ENCODE data around the gene CSPG4. TPM values are rescaled to one million over a fixed set of nuclear protein-coding genes. Genes with fewer than 3 reads are reported as not detected.

Gene CSPG4
- total and polyA plus RNA-seq, 10 of the 15 experiments (the other 5 are each of a cell fraction or from before 2014, with no cell fraction given), result 0.02 to 2.2 (median 0.76) TPM

- no peak for TF ChIP-seq EP300 (IDR thresholded peaks at IDR 0.05; ENCODE audit: borderline replicate concordance in 1 of 2, control insufficient read depth in 1 of 2, low read depth in 2 of 2, low read length in 2 of 2)
- no peak for TF ChIP-seq NFYB (IDR thresholded peaks at IDR 0.05; ENCODE audit: insufficient read depth, low read depth, low read length)
Observed at GRCh38 chr15:75695634-75696310, 16.9 kb downstream of the CSPG4 start (continued).

DNA sequence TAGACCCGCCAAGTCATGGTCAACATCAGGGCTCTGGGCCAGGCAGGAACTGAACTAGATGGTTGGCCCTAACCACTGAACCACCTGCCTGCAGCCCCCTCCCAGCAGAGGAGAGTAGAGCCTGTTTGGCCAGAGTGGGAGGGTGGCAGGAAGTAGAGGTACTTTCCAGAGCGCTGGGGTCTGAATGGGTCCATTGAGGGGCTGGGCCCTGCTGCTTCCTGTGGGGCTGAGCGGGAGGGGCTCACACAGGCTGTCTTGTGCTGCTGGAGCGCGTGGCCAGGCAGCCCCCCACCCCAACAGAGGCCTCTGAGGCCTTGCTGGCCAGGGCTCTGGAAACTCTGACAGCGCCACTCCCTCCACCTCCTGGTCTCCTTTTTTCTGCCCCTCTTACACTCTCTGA is 17.4 kb downstream of the CSPG4 start:
- in situ Hi-C loops (cut with MboI), result no loop called here
- CTCF ChIA-PET, result interaction anchor here (0.8 to 1.7 kb wide), 3 partner anchors 9 to 107 kb away, joined by 4 to 12 read pairs (median 6); no protein-coding TSS in a partner anchor
- H3K4me1 ChIP-seq (ENCODE audit: control insufficient read depth, insufficient read depth, low read length), result peaks cover 43% of the 10 kb centered on the region
- TF ChIP-seq PAX5 (IDR thresholded peaks at IDR 0.05; ENCODE audit: borderline replicate concordance, low read depth, low read length) (peak; percentile 36; the same call in 1 of the 2 replicates), SREBF2 (IDR thresholded peaks at IDR 0.05; ENCODE audit: low read length) (no peak), CREM (IDR thresholded peaks at IDR 0.05; ENCODE audit: low read depth) (0 out of 2 replicates have a peak, but pooled peaks have one; percentile 12), PML (IDR thresholded peaks at IDR 0.05; ENCODE audit: low read length) (no peak), POU2F2 (IDR thresholded peaks at IDR 0.05; ENCODE audit: borderline replicate concordance, low read depth, low read length) (0 out of 3 replicates have a peak, but pooled peaks have one; percentile 12), BACH1 (IDR thresholded peaks at IDR 0.05; ENCODE audit: borderline replicate concordance) (no peak), NFIC (IDR thresholded peaks at IDR 0.05; ENCODE audit: low read depth, low read length) (no peak), SKIL (IDR thresholded peaks at IDR 0.05; ENCODE audit: low read depth, poor library complexity, severe bottlenecking) (no peak), NR2F1 (conservative IDR thresholded peaks at IDR 0.05) (no peak), IKZF2 (IDR thresholded peaks at IDR 0.05) (0 out of 4 replicates have a peak, but pooled peaks of 1 of the 2 experiments have one; percentile 21)
- TF ChIP-seq, protein P1, sequence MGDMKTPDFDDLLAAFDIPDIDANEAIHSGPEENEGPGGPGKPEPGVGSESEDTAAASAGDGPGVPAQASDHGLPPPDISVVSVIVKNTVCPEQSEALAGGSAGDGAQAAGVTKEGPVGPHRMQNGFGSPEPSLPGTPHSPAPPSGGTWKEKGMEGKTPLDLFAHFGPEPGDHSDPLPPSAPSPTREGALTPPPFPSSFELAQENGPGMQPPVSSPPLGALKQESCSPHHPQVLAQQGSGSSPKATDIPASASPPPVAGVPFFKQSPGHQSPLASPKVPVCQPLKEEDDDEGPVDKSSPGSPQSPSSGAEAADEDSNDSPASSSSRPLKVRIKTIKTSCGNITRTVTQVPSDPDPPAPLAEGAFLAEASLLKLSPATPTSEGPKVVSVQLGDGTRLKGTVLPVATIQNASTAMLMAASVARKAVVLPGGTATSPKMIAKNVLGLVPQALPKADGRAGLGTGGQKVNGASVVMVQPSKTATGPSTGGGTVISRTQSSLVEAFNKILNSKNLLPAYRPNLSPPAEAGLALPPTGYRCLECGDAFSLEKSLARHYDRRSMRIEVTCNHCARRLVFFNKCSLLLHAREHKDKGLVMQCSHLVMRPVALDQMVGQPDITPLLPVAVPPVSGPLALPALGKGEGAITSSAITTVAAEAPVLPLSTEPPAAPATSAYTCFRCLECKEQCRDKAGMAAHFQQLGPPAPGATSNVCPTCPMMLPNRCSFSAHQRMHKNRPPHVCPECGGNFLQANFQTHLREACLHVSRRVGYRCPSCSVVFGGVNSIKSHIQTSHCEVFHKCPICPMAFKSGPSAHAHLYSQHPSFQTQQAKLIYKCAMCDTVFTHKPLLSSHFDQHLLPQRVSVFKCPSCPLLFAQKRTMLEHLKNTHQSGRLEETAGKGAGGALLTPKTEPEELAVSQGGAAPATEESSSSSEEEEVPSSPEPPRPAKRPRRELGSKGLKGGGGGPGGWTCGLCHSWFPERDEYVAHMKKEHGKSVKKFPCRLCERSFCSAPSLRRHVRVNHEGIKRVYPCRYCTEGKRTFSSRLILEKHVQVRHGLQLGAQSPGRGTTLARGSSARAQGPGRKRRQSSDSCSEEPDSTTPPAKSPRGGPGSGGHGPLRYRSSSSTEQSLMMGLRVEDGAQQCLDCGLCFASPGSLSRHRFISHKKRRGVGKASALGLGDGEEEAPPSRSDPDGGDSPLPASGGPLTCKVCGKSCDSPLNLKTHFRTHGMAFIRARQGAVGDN (IDR thresholded peaks at IDR 0.05), result peak; percentile 81
- TF ChIP-seq, protein P2, sequence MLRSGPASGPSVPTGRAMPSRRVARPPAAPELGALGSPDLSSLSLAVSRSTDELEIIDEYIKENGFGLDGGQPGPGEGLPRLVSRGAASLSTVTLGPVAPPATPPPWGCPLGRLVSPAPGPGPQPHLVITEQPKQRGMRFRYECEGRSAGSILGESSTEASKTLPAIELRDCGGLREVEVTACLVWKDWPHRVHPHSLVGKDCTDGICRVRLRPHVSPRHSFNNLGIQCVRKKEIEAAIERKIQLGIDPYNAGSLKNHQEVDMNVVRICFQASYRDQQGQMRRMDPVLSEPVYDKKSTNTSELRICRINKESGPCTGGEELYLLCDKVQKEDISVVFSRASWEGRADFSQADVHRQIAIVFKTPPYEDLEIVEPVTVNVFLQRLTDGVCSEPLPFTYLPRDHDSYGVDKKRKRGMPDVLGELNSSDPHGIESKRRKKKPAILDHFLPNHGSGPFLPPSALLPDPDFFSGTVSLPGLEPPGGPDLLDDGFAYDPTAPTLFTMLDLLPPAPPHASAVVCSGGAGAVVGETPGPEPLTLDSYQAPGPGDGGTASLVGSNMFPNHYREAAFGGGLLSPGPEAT (IDR thresholded peaks at IDR 0.05; ENCODE audit: low read depth), result peak; percentile 68

More for the DNA sequence above, 17.4 kb downstream of the CSPG4 start:
- Histone ChIP-seq H3K36me3 (ENCODE audit: control insufficient read depth in 2 of 2, insufficient read depth in 2 of 2, low read length in 1 of 2) (no peaks in the 10 kb centered on the region), H3K9ac (ENCODE audit: control insufficient read depth, insufficient read depth, low read length) (peak overlapping the region; percentile 46), H2AFZ (ENCODE audit: control insufficient read depth, low read depth, low read length) (peak overlapping the region; percentile 71), H3K4me3 (no peak overlapping the region), H3K27me3 (replicated peaks in 1 of 2; ENCODE audit: control insufficient read depth in 2 of 2, insufficient read depth in 2 of 2, low read length in 1 of 2) (no peaks in the 10 kb centered on the region), H3K9me3 (replicated peaks; ENCODE audit: control insufficient read depth, insufficient read depth, low read length) (no peaks in the 10 kb centered on the region), H3K4me2 (ENCODE audit: control insufficient read depth, insufficient read depth) (peak overlapping the region; percentile 50; the same call in 1 of the 2 replicates), H3K79me2 (ENCODE audit: control insufficient read depth, insufficient read depth, low read length) (no peaks in the 10 kb centered on the region), H4K20me1 (ENCODE audit: control insufficient read depth, insufficient read depth) (no peaks in the 10 kb centered on the region), H3K27ac (ENCODE audit: control insufficient read depth, insufficient read depth) (peak overlapping the region; percentile 70)
- intact Hi-C loops (cut with micrococcal nuclease; ENCODE audit: unreplicated experiment), result no loop called here
- no TSS peak for BruUV-seq (replicated peaks)
- DNase-seq (ENCODE audit: low read depth, low spot score) (no peak), FAIRE-seq (no peak), ATAC-seq (peak; percentile 25)
- ChIA-PET SMC1A (ENCODE audit: uncharacterized antibody, unreplicated experiment) (no interaction called here), RAD21 (ENCODE audit: unreplicated experiment) (interaction anchor here (1.1 to 1.5 kb wide), 3 partner anchors 23 to 55 kb away, joined by 3 to 6 read pairs (median 3); partner anchors contain the start of gene IMP3), POLR2A (no interaction called here)
- WGBS (ENCODE audit: insufficient coverage, insufficient replicate concordance, low lambda C conversion rate, missing lambda C conversion rate), result 76% methylated on average over 3 of the region's 6 CpGs
